HL-60/S4 (cell line): ENCODE results near the gene TAS2R30.

Source experiments
- in situ Hi-C: fragments of 300-500 bp; cut with MboI; formaldehyde crosslinking; loops from 2 replicates; pipeline ENCODE4 v1.14.3; 2022; ENCODE audit warnings: low sequenced_read_pairs

The TAS2R30 gene

DNA sequence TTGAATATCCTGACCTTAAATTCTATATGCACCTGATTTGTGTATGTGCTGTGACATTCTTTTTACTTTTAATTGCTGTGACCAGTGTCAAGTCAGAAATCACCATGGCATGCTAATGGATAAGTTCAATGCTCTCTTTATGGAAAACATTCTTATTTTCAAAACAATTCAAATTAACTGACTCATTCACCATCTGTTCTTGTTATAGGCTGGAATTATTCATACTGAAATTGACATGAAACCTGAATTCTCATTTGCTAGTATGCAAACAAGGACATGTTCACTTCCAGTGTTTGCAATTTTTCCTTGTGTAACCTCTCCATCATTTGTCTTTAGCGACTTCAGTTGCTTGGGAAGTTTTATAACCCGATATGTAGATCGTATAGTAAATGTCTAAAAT lies at the start of gene TAS2R30:
Gene TAS2R30 (minus strand): TSS at position 340 of the 400 bp plus-strand sequence. CDS start 400 bp downstream, outside the sequence.
- in situ Hi-C loops: no loop called here

- in situ Hi-C loops: loop anchor here (25.0 kb wide), 1 partner anchor 946 kb away; no protein-coding TSS in a partner anchor
These were observed 48.6 kb upstream of the TAS2R30 start for GRCh38 chr12:11183011-11183410.

GRCh38 chr12:11182529-11182928 lies 48.1 kb upstream of the TAS2R30 start:
- in situ Hi-C loops: loop anchor here (25.0 kb wide), 1 partner anchor 945 kb away; no protein-coding TSS in a partner anchor

DNA sequence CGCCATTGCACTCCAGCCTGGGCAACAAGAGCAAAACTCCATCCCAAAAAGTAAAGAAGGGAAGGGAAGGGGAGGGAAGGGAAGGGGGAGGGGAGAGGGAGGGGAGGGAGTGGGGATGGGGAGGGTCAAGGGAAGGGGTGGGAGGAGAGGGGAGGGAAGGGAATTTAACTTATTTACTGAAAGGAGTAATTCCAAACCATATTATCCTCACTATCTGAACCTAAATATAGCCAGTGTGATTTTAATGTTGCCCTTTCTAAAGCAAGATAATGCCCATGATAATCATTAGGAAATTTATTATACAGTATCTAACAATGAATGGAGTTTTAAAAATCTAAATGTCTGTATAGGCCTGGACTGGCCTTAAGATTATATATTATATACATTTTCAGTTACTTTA lies 43.8 kb upstream of the TAS2R30 start:
- in situ Hi-C loops: loop anchor here (25.0 kb wide), 1 partner anchor 941 kb away; no protein-coding TSS in a partner anchor

- in situ Hi-C loops: no loop called here
These were observed 39.6 kb upstream of the TAS2R30 start for GRCh38 chr12:11174022-11174421.

DNA sequence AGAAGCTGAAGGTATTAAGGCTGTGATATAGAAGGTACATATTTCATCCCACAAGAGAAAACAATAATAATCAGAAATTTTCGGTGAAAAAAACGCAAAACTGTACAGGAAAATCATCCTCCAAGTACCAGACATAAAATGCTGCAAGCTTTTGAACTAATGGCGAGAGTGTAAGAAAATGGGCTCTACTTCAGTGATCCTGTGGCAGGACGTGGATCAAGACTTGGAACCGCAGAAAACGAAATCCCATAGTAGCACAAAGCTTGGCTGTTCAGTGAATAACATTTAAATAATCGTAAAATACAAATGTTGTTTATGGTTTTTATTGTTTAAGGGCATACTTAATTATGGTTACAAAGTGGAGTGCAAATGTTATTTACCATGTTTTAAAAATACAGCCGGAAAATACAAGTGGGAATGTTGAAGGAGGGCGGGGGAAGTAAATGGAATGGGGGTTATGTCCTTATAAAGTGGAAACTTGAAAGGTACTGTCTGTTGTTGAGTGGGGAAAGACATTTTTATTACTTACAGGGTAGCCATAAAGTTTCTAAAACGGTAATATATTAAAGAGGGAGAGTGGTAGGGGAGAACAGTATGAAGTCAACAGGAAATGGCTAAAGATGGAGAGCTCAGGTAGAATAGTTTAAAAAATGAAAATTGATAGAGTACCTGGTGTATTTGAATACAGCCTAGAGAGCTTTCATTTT lies 37.7 kb upstream of the TAS2R30 start:
- in situ Hi-C loops: no loop called here

GRCh38 chr12:11171145-11171968 lies 36.9 kb upstream of the TAS2R30 start, which contains the start of gene SMIM10L1:
Gene SMIM10L1, plus strand, starts transcription at chr12:11171194. Its CDS starts 163 bp downstream, at chr12:11171357.
- in situ Hi-C loops: no loop called here

GRCh38 chr12:11170810-11171144 lies 36.3 kb upstream of the TAS2R30 start:
- in situ Hi-C loops: no loop called here

DNA sequence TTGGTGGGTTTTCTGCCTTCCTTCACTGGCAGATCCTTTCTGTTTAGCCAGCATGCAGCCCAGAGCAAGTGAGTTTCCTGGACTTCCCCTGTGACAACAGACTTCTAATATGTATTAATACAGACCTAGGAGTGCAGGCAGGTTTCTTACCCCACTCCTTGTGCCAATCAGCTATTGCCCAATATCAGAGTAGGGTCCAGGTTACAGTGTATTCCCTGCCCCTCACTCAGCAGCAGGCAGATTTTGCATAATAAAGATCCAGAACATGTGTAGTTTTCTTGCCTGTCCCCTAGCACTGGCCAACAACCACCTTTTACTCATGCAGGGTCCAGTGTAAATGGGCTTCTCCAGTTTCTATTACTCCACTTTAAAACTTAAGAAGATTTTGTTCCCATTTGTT lies 31.9 kb upstream of the TAS2R30 start:
- in situ Hi-C loops: no loop called here

DNA sequence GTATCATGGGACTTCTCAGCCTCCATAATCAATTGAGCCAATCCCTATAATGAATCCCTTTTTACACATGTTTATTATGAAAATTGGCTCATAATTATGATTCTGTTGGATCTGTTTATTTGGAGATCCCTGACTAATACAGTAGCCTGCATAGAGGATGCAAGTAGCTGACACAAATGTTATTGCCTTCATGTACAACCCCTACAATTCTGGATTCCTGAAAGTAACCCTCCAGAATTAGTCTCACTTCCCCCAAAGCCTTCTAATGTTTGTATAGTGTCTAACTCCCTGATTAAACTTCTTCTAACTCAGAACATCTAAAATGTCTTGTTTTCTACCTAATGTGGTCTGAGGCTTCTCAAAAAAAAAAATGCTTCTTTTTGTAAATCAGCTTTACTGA lies 29.9 kb upstream of the TAS2R30 start:
- in situ Hi-C loops: no loop called here

- in situ Hi-C loops: no loop called here
These were observed 28.1 kb upstream of the TAS2R30 start for GRCh38 chr12:11162502-11162901.

GRCh38 chr12:11158885-11159444 lies 24.5 kb upstream of the TAS2R30 start:
- in situ Hi-C loops: no loop called here

DNA sequence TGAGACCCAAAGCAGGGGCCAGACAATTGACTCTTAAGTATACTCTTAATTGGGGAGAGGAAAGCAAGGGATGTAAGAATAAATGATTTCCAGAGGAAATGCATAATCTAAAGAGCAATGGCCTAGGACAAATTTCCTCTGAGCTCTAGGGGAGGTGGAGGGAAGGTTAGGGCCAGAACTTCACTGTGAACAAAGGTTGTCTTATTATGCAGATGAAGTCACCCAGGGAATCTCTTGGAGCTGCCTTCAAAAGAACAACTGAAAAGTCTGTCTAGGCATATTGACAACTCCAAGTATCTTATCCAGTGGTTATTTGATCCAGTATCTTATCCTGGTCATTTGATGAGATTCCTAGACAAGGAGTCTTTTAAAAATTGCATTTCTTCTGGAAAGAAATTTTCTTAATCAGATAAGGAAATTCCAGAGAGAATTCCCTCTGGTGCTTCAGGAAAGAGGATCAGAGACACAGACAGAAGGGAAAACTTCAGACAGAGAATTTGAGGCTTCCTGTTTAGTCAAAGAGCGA lies 20.0 kb upstream of the TAS2R30 start:
- in situ Hi-C loops: no loop called here

- in situ Hi-C loops: no loop called here
These were observed 18.3 kb upstream of the TAS2R30 start for GRCh38 chr12:11152725-11153124.

DNA sequence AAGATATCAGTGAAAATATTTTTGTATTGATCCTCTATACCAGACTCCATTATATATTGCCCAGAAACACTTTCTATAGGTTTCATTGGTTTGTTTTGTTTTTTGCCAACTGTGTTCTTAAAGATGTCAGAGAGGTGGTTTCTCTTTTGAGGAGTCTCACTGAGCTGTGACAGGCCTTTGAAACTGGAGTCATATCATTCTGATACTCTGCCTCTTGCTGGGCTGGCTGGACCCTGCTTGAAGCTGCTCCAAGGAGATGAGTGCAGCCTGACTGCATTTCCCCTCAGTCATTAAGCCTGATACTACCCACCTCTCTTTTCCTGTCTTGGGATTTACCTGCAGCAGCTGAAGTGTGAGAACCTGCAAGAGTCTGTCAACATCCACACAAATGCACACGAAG lies 16.4 kb upstream of the TAS2R30 start:
- in situ Hi-C loops: no loop called here

DNA sequence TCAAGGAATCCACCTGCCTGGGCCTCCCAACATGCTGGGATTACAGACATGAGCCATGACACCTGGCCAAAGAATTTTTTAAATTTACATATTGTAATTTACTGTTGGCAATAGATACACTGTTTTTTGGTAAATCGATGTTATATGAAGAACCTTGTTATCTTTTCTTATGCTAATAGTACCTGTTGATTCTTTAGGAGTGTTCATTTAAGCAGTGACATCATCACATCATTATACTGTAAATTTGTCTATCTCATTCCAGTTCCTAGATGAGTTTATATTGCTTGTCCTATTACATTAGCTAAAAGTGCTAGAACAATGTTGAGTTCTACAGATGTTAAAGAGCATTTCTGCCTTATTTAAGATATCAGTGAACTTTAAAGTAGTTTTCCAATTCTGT lies 13.0 kb upstream of the TAS2R30 start:
- in situ Hi-C loops: no loop called here

DNA sequence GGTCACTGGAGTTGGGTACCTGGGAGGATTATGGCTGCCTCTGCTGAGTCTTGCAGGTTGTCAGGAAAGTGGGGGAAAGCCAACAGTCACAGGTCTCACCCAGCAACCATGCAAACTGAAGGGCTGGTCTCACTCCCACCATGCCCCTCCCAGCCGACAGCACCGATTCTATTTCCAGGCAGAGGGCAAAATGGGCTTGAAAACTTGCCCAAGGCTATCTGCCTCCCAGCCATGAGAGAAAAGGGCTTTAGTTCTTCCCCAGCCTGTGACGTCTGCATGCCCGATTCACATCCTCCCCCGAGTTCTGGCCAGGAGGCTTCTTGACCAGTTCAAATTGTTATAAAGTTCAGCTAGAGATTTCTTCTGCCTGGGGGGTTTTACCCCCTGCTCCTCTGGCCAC lies 9.9 kb upstream of the TAS2R30 start:
- in situ Hi-C loops: no loop called here

GRCh38 chr12:11143352-11143751 lies 8.9 kb upstream of the TAS2R30 start:
- in situ Hi-C loops: no loop called here

DNA sequence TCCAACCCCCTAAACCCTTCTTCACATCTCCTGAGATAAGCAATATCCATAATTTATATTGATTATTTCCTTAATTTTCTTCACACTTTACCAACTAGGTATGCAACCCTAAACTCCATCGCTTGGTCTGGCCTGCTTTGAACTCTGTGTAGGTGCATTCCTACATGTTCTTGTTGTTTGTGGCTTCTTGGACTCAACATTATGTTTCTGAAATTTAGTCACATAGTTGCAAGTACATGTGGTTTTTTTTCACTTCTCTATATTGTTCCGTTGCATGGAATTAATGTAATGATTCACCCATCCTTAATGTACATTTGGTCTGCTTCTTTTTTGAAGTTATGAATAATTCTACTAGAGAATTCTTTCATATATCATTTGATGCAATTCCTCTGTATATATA lies 1.6 kb upstream of the TAS2R30 start:
- in situ Hi-C loops: no loop called here

DNA sequence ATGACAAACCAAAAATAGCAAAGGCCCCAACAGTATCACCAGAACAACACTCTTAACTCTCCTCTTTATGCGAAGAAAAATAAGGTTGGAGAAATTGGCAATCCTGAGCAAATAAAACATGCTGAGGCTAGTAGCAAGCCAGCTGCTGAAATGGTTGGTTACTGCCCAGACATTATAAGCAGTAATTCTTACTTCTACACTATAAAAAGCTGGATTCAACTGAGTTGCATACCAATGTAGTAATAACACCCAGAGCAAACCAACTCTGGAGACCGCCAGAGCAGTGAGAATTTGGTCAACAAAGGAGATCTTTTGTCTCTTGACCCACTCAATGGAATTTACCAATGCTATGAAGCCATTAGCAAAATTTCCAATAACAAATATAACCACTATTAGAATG lies 628 bp downstream of the TAS2R30 start:
- in situ Hi-C loops: no loop called here

GRCh38 chr12:11133162-11133561 lies 1.3 kb downstream of the TAS2R30 start:
- in situ Hi-C loops: no loop called here
